PC-3 (cell line): ENCODE data around the gene AKAP13. TPM values are rescaled to one million over a fixed set of nuclear protein-coding genes. Genes with fewer than 3 reads are reported as not detected.

Source experiments
- ATAC-seq: fragments of 200-7000 bp; cut with Tn5 transposase; 2 replicates; pipeline ENCODE4 v1.9.1; 2020; ENCODE audit warnings: mild to moderate bottlenecking, moderate library complexity
- BruUV-seq: library from RNA; stranded (reverse); fragments of 400-500 nt; replicated peaks from 2 replicates; lab custom pipeline; 2021; lab: Mats Ljungman, UMichigan
- CTCF ChIA-PET: fragments of 300-600 bp; sonication (Branson Sonifier 250); formaldehyde crosslinking; loops from one replicate; lab custom pipeline; 2022; ENCODE audit warnings: antibody characterized with exemption; lab: Charles Lee
- POLR2A ChIA-PET: fragments of 300-600 bp; sonication (Branson Sonifier 250); formaldehyde crosslinking; loops from one replicate; lab custom pipeline; 2022; ENCODE audit warnings: antibody characterized with exemption; ENCODE audit not compliant: unreplicated experiment; lab: Charles Lee
- DNase-seq: peaks from one replicate; pipeline ENCODE4 v3.0.0-alpha.2; 2015
- H2AFZ ChIP-seq: fragments of 300-600 bp; sonication (generic); 2 replicates; pipeline ENCODE4 v1.6.0; 2016; ENCODE audit warnings: antibody characterized with exemption, low read length
- H3F3A ChIP-seq: fragments of 300-600 bp; sonication (generic); one replicate; pipeline ENCODE4 v1.6.0; 2017; ENCODE audit warnings: antibody characterized with exemption, low read length, control low read depth, mild to moderate bottlenecking; ENCODE audit not compliant: unreplicated experiment
- H3K27ac ChIP-seq: fragments of 300-600 bp; sonication (generic); 2 replicates; pipeline ENCODE4 v1.5.1; 2016; ENCODE audit warnings: mild to moderate bottlenecking, low read length
- H3K27me3 ChIP-seq: fragments of 300-600 bp; sonication (generic); 2 replicates; pipeline ENCODE4 v1.6.1; 2016; ENCODE audit warnings: low read length, mixed read lengths
- H3K36me3 ChIP-seq: fragments of 300-600 bp; sonication (generic); 2 replicates; pipeline ENCODE4 v1.6.1; 2016; ENCODE audit warnings: low read depth, mixed run types, low read length, mixed read lengths
- H3K4me1 ChIP-seq: fragments of 300-600 bp; sonication (generic); 2 replicates; pipeline ENCODE4 v1.5.1; 2016; ENCODE audit warnings: low read length; ENCODE audit not compliant: insufficient read depth
- H3K4me2 ChIP-seq: fragments of 300-600 bp; sonication (generic); 2 replicates; pipeline ENCODE4 v1.6.0; 2016; ENCODE audit warnings: low read length
- H3K4me3 ChIP-seq: fragments of 300-600 bp; sonication (generic); 2 replicates; pipeline ENCODE4 v1.5.1; 2016; ENCODE audit warnings: mild to moderate bottlenecking, low read length, mixed read lengths
- H3K79me2 ChIP-seq: fragments of 300-600 bp; sonication (generic); 2 replicates; pipeline ENCODE4 v1.6.1; 2017; ENCODE audit warnings: low read length, mixed read lengths
- H3K9ac ChIP-seq: fragments of 300-600 bp; sonication (generic); 2 replicates; pipeline ENCODE4 v1.6.0; 2016; ENCODE audit warnings: mild to moderate bottlenecking, low read length
- H3K9me2 ChIP-seq: fragments of 300-600 bp; sonication (generic); replicated peaks from 2 replicates; pipeline ENCODE4 v1.6.1; 2016; ENCODE audit warnings: mixed run types, low read length, mixed read lengths
- H3K9me3 ChIP-seq: fragments of 300-600 bp; sonication (generic); 2 replicates; pipeline ENCODE4 v1.6.1; 2016; ENCODE audit warnings: low read length, mixed read lengths
- H4K20me1 ChIP-seq: fragments of 300-600 bp; sonication (generic); 2 replicates; pipeline ENCODE4 v1.6.1; 2016; ENCODE audit warnings: low read length, mixed read lengths
- CTCF ChIP-seq: fragments of 300-600 bp; sonication (generic); conservative IDR thresholded peaks from 2 replicates; pipeline ENCODE4 v1.5.1; 2017; ENCODE audit warnings: antibody characterized with exemption, low read depth, mild to moderate bottlenecking, low read length
- EZH2 ChIP-seq: fragments of 300-600 bp; sonication (generic); IDR thresholded peaks from one replicate; pipeline ENCODE4 v1.6.1; 2017; ENCODE audit warnings: antibody characterized with exemption, mild to moderate bottlenecking, low read length; ENCODE audit not compliant: unreplicated experiment
- EZH2phosphoT487 ChIP-seq: fragments of 300-600 bp; sonication (generic); IDR thresholded peaks from 2 replicates; pipeline ENCODE4 v1.6.1; 2018; ENCODE audit warnings: mild to moderate bottlenecking, antibody characterized with exemption, low read length, borderline replicate concordance
- intact Hi-C: fragments of 100-400 bp; cut with micrococcal nuclease; formaldehyde crosslinking; loops from 2 replicates; pipeline ENCODE4 v1.9.0; 2023
- total RNA-seq: library from RNA; depleted of rRNA; stranded (reverse); fragments of >200 nt; gene quantifications from 2 replicates; pipeline ENCODE4 v1.2.3, GENCODE V29; 2014

The AKAP13 gene
- total RNA-seq, 1 experiment from 2014 or later = 36.8 TPM

- Histone ChIP-seq H4K20me1 (no peaks in the 10 kb centered on the region), H3K79me2 (no peaks in the 10 kb centered on the region), H3K4me2 (no peak overlapping the region), H3K36me3 (no peaks in the 10 kb centered on the region), H3F3A (peaks cover 6% of the 10 kb centered on the region), H3K9me3 (no peaks in the 10 kb centered on the region), H3K27me3 (no peaks in the 10 kb centered on the region), H3K9ac (no peak overlapping the region), H3K9me2 (no peaks in the 10 kb centered on the region), H3K27ac (no peak overlapping the region), H3K4me3 (no peak overlapping the region), H3K4me1 (peaks cover 23% of the 10 kb centered on the region), H2AFZ (no peak overlapping the region)
- no peak for DNase-seq
- ATAC-seq = no peak
- ChIA-PET CTCF (interaction anchor here (0.7 kb wide), 1 partner anchor 20 kb away, joined by 4 read pairs; no protein-coding TSS in a partner anchor), POLR2A (no interaction called here)
- TF ChIP-seq EZH2 (no peak), EZH2phosphoT487 (no peak), CTCF (no peak)
- no TSS peak for BruUV-seq
- intact Hi-C loops = no loop called here
Measured at GRCh38 chr15:85356276-85356675, 24.1 kb upstream of the AKAP13 start.

GRCh38 chr15:85361323-85361722 is 19.1 kb upstream of the AKAP13 start:
- no peaks in the 10 kb centered on the region for H3K9me3 ChIP-seq
- no peak overlapping the region for H3K9ac ChIP-seq
- H3K27me3 ChIP-seq = no peaks in the 10 kb centered on the region
- ChIA-PET CTCF (no interaction called here), POLR2A (no interaction called here)
- peaks cover 6% of the 10 kb centered on the region for H3F3A ChIP-seq
- no TSS peak for BruUV-seq
- DNase-seq = no peak
- H2AFZ ChIP-seq = no peak overlapping the region
- no peak overlapping the region for H3K4me2 ChIP-seq
- no peaks in the 10 kb centered on the region for H4K20me1 ChIP-seq
- H3K36me3 ChIP-seq = no peaks in the 10 kb centered on the region
- ATAC-seq = no peak
- no peak overlapping the region for H3K4me3 ChIP-seq
- H3K9me2 ChIP-seq = no peaks in the 10 kb centered on the region
- no peaks in the 10 kb centered on the region for H3K79me2 ChIP-seq
- TF ChIP-seq EZH2phosphoT487 (no peak), CTCF (no peak), EZH2 (no peak)
- no peak overlapping the region for H3K27ac ChIP-seq
- intact Hi-C loops = no loop called here
- peaks cover 14% of the 10 kb centered on the region for H3K4me1 ChIP-seq

- ATAC-seq = no peak
- H3K4me3 ChIP-seq = no peak overlapping the region
- peaks cover 6% of the 10 kb centered on the region for H3F3A ChIP-seq
- peaks cover 10% of the 10 kb centered on the region for H3K4me1 ChIP-seq
- no TSS peak for BruUV-seq
- H3K4me2 ChIP-seq = no peak overlapping the region
- no peak for DNase-seq
- H2AFZ ChIP-seq = no peak overlapping the region
- ChIA-PET POLR2A (no interaction called here), CTCF (no interaction called here)
- TF ChIP-seq EZH2 (no peak), EZH2phosphoT487 (no peak), CTCF (no peak)
- no peak overlapping the region for H3K27ac ChIP-seq
- no peak overlapping the region for H3K9ac ChIP-seq
- no peaks in the 10 kb centered on the region for H3K9me3 ChIP-seq
- no peaks in the 10 kb centered on the region for H4K20me1 ChIP-seq
- no peaks in the 10 kb centered on the region for H3K27me3 ChIP-seq
- no peaks in the 10 kb centered on the region for H3K9me2 ChIP-seq
- H3K79me2 ChIP-seq = no peaks in the 10 kb centered on the region
- intact Hi-C loops = no loop called here
- no peaks in the 10 kb centered on the region for H3K36me3 ChIP-seq
Measured at GRCh38 chr15:85362436-85363081, 17.8 kb upstream of the AKAP13 start.
